ENCODE data around the gene PANK4. TPM values are rescaled to one million over a fixed set of nuclear protein-coding genes. Genes with fewer than 3 reads are reported as not detected.
A peak's percentile ranks its signal among the peaks of the same experiment; 100 is the strongest.

Gene PANK4
- total RNA-seq, 1 donor from 2014 or later: 55.2 TPM

DNA sequence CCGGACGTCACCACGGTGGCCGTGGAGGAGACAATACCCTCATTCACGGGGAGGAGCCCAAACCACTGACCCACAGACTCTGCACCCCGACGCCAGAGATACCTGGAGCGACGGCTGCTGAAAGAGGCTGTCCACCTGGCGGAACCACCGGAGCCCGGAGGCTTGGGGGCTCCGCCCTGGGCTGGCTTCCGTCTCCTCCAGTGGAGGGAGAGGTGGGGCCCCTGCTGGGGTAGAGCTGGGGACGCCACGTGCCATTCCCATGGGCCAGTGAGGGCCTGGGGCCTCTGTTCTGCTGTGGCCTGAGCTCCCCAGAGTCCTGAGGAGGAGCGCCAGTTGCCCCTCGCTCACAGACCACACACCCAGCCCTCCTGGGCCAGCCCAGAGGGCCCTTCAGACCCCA lies 36.8 kb upstream of the PANK4 start:
- intact Hi-C loops (cut with micrococcal nuclease): no loop called here
- Mint-ChIP-seq H3K27ac (no peak overlapping the region), H3K4me1 (peaks cover 10% of the 10 kb centered on the region), H3K27me3 (no peaks in the 10 kb centered on the region), H3K9me3 (no peaks in the 10 kb centered on the region), H3K4me3 (no peak overlapping the region), H3K36me3 (ENCODE audit: low read depth) (peaks cover 36% of the 10 kb centered on the region)
- no peak for DNase-seq

DNA sequence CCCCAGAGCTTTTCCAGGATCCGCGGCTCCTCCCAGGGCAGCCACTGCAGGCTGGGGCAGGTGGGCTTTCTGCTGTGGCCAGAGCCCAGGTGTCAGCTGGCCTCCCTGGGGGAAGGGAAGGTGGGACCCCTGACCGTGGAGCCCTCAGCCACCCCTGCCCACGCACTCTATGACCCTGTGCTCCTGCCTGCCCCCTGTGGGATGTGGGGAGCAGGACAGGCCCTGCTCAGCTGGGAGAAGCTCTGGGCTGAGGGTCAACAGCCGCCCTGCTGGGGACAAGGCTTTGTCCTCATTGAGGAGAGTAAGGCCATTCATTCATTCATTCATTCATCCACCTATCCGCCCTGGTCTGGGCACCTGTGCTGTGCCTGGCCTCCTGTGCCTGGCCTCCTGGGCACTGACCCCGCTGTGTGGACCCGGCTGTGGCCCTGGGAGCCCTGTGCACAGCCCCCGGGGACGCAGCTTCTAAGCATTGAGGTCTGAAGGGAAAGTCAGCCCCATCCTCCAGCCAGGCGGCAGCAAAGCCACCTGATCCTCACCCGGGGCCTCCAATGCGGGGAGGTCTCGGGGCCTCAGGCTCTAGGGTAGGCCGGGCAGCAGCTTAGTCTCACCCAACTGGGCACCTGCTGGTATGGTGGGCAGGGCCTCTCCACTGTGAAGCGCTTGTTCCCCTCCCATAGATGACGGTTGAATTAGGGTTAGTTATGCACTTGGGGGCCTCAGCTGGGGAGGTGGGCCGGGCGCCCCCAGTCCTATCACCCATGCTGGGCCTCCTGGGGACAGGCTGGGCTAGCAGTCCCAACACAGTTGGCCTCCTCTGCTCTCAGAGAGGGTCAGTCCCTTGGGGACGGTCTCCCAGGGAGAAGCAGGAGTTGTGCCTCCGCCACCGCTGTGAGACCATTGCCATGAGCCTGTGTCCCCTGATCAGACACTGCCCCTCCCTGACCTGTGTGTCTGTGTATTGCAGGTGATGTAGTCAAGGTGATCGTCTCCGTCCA lies 35.8 kb upstream of the PANK4 start:
- intact Hi-C loops (cut with micrococcal nuclease): no loop called here
- no peak for DNase-seq
- Mint-ChIP-seq H3K4me1 (peaks cover 12% of the 10 kb centered on the region), H3K36me3 (ENCODE audit: low read depth) (peaks cover 41% of the 10 kb centered on the region), H3K9me3 (no peaks in the 10 kb centered on the region), H3K27me3 (no peaks in the 10 kb centered on the region), H3K4me3 (no peak overlapping the region), H3K27ac (no peak overlapping the region)

DNA sequence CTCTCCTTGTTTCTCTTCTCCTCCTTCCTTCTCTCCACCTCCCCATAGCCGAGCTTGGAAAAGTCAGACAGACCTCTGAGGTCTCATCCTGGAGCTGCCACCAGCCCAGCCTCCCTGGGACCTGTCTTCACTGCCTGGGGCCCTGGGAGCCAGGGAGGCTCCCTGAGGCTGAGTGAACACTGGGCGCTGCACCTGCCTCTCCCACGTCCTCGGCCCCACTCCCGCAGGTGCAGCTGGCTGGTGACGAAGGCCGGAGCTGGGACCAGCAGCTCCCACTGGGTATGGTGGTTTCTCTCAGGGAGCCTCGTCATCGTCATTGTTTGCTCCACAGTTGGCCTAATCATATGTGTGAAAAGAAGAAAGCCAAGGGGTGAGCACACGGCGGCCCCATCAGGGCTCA lies 35.0 kb upstream of the PANK4 start:
- Mint-ChIP-seq H3K4me3 (peak overlapping the region; percentile 61), H3K4me1 (peaks cover 12% of the 10 kb centered on the region), H3K9me3 (no peaks in the 10 kb centered on the region), H3K27ac (peak overlapping the region; percentile 82), H3K36me3 (ENCODE audit: low read depth) (peaks cover 48% of the 10 kb centered on the region), H3K27me3 (no peaks in the 10 kb centered on the region)
- DNase-seq: no peak
- intact Hi-C loops (cut with micrococcal nuclease): no loop called here

DNA sequence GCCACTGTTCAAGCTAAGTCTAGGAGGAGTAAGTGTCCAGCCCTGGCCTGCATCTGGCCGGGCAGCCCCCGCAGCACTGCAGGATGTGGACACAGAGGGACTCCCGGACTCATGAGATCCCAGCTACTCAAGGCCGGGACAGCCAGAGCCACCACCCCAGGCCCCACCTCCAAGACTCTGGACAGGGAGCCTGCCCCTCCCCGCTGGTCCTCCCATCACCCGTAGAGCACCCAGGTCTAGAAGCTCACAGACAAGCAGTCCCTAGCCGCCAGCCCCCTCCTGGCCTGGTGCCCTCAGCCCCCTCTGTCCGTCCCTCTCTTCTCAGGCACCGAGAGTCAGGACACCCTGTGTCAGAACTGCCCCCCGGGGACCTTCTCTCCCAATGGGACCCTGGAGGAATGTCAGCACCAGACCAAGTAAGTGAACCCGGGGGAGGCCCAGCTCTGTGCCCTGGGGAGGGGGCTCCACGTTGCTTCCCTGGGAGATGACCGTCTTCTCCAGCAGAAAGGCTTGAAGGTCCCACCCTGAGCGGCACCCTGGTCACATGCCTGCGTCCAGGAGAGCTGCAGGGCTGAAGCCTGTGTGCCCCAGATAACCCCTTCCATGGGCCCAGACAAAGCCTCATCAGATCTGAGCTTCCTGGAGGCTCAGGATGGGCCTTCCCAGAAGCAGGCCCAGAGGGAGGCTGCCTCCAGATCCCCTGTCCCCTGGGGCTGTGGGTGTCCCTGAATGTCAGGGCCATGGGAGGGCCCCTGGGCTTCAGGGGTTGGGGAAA lies 34.1 kb upstream of the PANK4 start:
- Mint-ChIP-seq H3K4me1 (peaks cover 14% of the 10 kb centered on the region), H3K36me3 (ENCODE audit: low read depth) (peaks cover 53% of the 10 kb centered on the region), H3K9me3 (no peaks in the 10 kb centered on the region), H3K4me3 (no peak overlapping the region), H3K27me3 (no peaks in the 10 kb centered on the region), H3K27ac (no peak overlapping the region)
- DNase-seq: no peak
- intact Hi-C loops (cut with micrococcal nuclease): no loop called here

DNA sequence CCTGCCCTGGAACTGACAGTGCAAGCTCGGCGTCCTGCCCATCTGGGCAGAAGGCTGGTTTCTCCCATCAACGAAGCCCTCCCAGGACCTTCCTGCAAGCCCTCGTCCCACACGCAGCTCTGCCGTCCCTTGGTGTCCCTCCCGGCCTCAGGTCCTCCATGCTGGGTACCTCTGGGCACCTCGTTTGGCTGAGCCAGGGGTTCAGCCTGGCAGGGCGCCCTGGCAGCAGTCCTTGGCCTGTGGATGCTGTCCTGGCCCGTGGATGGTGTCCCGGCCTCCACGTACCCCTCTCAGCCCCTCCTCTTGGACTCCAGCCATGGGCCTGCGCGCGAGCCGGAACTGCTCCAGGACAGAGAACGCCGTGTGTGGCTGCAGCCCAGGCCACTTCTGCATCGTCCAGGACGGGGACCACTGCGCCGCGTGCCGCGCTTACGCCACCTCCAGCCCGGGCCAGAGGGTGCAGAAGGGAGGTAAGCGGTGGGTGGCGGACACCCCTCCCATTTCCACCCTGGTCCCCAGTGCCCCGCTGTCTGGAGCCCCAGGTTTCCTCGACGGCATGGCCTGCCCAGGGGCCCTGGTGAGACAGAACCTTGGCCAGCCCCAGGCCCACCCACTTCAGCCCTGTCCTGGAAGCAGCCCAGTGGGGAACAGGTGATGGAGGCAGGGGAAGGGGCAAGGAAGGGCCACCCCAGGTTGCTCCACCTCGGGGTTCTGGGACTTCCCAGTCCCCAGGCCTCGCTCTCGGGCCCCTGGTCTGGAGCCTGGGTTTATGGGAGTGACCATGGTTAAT lies 33.3 kb upstream of the PANK4 start:
- Mint-ChIP-seq H3K9me3 (no peaks in the 10 kb centered on the region), H3K4me1 (peaks cover 18% of the 10 kb centered on the region), H3K4me3 (no peak overlapping the region), H3K27me3 (no peaks in the 10 kb centered on the region), H3K36me3 (ENCODE audit: low read depth) (peaks cover 55% of the 10 kb centered on the region), H3K27ac (no peak overlapping the region)
- no peak for DNase-seq
- intact Hi-C loops (cut with micrococcal nuclease): no loop called here

DNA sequence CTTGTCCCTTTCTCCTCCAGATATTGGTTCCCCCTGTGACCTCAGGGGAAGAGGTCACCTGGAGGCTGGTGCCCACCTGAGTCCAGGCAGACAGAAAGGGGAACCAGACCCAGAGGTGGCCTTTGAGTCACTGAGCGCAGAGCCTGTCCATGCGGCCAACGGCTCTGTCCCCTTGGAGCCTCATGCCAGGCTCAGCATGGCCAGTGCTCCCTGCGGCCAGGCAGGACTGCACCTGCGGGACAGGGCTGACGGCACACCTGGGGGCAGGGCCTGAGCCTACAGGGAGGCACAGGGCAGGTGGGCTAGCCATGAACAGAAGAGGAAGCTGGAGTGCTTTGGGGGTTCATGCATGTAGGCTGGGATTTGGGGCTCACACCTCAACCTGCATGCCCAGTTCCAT lies 32.5 kb upstream of the PANK4 start:
- DNase-seq: no peak
- H3K36me3 Mint-ChIP-seq (ENCODE audit: low read depth): peaks cover 54% of the 10 kb centered on the region
- peaks cover 25% of the 10 kb centered on the region for H3K4me1 Mint-ChIP-seq
- peak overlapping the region; percentile 76 for H3K4me3 Mint-ChIP-seq
- H3K27ac Mint-ChIP-seq: peak overlapping the region; percentile 60
- no peaks in the 10 kb centered on the region for H3K27me3 Mint-ChIP-seq
- no peaks in the 10 kb centered on the region for H3K9me3 Mint-ChIP-seq
- intact Hi-C loops (cut with micrococcal nuclease): no loop called here

DNA sequence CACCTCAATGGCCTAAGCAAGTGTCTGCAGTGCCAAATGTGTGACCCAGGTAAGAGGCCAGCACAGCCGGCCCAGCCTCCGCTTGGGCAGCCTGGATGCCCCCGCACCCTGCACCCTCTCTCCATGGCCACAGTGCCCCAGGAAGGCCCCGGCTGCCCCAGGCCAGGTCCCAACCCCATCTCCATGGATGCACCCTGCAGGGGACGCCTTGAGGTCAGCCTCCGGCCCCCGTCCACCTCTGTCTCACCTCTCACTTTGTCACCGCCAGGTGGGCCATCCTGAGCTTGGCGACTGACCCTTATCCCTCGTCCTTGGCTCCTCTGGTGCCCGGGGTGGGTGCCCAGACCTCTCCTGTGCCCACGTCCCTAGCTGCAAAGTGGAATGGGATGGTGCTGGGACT lies 32.0 kb upstream of the PANK4 start:
- intact Hi-C loops (cut with micrococcal nuclease): no loop called here
- Mint-ChIP-seq H3K27ac (peak overlapping the region; percentile 98), H3K9me3 (no peaks in the 10 kb centered on the region), H3K4me3 (peak overlapping the region; percentile 99), H3K36me3 (ENCODE audit: low read depth) (peaks cover 49% of the 10 kb centered on the region), H3K27me3 (no peaks in the 10 kb centered on the region), H3K4me1 (peaks cover 28% of the 10 kb centered on the region)
- no peak for DNase-seq

DNA sequence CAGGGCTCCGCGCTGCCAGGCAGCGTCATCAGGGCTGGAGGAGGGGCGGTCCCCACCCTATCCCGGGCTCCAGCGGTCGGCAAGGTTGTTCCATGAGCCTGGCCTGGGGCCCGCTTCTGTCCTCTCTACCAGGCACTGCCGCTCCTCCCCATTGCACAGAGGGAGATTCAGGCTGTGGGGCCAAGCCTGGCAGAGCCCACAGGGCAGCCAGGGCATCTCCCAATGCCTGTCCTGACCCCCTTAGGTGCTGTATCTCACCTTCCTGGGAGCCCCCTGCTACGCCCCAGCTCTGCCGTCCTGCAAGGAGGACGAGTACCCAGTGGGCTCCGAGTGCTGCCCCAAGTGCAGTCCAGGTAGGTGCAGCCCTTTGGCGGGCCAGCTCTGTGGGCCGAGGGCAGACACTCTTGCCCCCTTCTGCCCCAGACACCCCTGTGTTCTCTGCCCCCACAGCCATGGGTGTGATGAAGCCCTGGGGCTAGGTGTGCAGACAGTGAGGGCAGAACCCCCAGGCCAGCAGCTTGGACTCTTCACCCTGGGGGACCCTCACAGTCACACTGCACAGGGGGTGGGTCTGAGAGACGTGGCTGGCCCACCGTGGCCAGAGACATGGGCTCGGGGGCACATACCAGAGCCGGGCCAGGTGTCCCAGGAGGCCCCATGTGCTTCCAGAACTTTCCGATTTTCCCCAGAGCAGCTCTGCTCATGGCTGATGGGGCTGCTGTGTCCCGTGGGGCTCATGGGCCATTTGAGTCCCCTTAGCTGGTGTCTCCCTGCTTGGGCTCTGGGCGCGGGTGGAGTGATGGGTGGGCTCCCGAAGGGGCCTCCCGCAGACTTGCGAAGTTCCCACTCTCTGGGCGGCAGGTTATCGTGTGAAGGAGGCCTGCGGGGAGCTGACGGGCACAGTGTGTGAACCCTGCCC lies 31.3 kb upstream of the PANK4 start:
- H3K27ac Mint-ChIP-seq: peak overlapping the region; percentile 98
- no peaks in the 10 kb centered on the region for H3K9me3 Mint-ChIP-seq
- H3K27me3 Mint-ChIP-seq: no peaks in the 10 kb centered on the region
- H3K36me3 Mint-ChIP-seq (ENCODE audit: low read depth): peaks cover 47% of the 10 kb centered on the region
- peaks cover 28% of the 10 kb centered on the region for H3K4me1 Mint-ChIP-seq
- H3K4me3 Mint-ChIP-seq: peak overlapping the region; percentile 99
- intact Hi-C loops (cut with micrococcal nuclease): no loop called here
- no peak for DNase-seq

DNA sequence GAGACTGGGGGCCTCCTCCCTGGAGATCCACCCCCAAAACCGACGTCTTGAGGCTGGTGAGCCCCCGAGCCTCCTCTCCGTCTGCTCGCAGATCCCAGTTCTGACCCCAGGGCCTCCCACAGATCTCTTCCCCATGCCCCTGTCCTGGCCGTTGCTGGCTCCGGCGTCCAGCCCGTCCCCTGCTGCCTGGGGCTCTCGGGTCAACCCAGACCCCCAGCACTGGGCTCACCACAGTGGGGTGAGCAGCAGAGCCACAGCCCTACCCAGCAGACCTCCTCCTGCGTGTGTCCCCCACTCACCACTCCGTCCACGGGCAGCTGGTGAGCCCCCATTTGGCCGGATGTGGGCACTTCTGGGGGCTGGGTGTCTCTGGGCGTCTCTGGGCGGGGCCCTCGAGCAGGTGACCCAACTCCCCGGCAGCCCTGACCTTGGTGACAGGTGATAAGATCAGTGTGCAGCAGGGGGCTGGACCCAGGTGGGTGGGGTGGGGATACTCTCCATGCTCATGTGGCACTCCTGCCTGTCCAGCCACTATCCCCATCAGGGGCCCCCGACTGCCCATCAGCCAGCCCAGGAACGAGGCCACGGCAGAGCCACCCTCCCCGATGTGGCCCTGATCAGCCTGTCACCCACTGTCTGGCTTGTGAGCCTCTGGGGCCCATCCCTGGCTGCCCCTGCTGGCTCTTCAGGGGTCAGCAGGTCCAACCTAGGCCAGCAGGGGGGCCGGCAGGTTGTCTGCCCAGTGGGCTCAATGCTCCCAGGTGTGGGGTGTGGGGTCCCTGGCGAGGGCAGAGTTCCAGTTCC lies 30.5 kb upstream of the PANK4 start:
- Mint-ChIP-seq H3K27ac (peak overlapping the region; percentile 98), H3K27me3 (no peaks in the 10 kb centered on the region), H3K36me3 (ENCODE audit: low read depth) (peaks cover 44% of the 10 kb centered on the region), H3K4me3 (peak overlapping the region; percentile 99), H3K9me3 (no peaks in the 10 kb centered on the region), H3K4me1 (peaks cover 28% of the 10 kb centered on the region)
- DNase-seq: peak; percentile 87
- intact Hi-C loops (cut with micrococcal nuclease): loop anchor here (1.0 kb wide), 3 partner anchors 9 to 28 kb away; no protein-coding TSS in a partner anchor

DNA sequence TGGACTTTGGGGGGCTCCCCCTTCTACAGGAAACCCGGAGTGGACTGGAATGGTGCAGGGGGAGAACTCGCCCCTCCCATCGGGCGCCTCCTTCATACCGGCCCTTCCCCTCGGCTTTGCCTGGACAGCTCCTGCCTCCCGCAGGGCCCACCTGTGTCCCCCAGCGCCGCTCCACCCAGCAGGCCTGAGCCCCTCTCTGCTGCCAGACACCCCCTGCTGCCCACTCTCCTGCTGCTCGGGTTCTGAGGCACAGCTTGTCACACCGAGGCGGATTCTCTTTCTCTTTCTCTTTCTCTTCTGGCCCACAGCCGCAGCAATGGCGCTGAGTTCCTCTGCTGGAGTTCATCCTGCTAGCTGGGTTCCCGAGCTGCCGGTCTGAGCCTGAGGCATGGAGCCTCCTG lies 29.9 kb upstream of the PANK4 start, which contains the start of gene TNFRSF14:
Gene TNFRSF14 (plus strand): TSS at position 95 of the 401 bp plus-strand sequence. CDS start 294 bp downstream, at position 389.
- peak within 1 kb of the TSS; percentile 99 for H3K4me3 Mint-ChIP-seq
- peak; percentile 94 for DNase-seq
- H3K9me3 Mint-ChIP-seq: no peaks in the 10 kb centered on the region
- H3K27me3 Mint-ChIP-seq: no peaks in the 10 kb centered on the region
- intact Hi-C loops (cut with micrococcal nuclease): loop anchor here (1.0 kb wide), 3 partner anchors 8 to 29 kb away; no protein-coding TSS in a partner anchor
- peaks cover 40% of the 10 kb centered on the region for H3K36me3 Mint-ChIP-seq (ENCODE audit: low read depth)
- peaks cover 25% of the 10 kb centered on the region for H3K4me1 Mint-ChIP-seq
- peak within 1 kb of the TSS; percentile 98 for H3K27ac Mint-ChIP-seq

DNA sequence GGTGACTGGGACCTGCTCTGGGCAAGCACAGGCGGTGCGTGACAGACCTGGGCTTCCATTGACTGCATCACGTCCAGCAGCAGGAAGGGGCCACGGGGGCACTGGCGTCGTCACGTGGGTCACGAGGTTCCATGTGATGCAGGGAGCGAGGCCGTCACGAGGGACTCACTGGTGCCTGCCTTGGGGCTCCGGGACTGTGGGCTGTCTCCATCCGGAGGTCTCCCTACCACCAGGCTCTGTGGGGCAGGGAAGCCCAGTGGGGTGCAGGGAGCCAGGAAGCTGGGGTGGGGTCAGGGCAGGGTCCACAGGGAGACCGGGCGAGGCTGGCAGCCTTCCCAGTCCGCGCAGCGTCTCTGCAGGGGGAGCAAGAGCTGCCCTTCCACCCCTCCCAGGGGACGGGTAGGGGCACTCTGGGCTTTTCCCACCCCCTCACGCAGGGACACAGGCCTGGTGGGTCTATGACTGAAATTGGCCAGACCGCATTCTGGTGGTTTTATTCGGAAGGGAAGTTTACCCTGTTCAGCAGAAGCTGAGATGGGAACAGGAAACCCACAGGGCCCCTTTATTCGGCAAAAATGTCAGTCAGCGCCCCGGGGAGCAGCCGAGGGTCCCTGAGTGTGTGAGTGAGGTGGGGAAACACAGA lies 29.4 kb upstream of the PANK4 start:
- intact Hi-C loops (cut with micrococcal nuclease): loop anchor here (1.0 kb wide), 3 partner anchors 7 to 30 kb away; no protein-coding TSS in a partner anchor

More for the DNA sequence above, 29.4 kb upstream of the PANK4 start:
- H3K4me1 Mint-ChIP-seq: peaks cover 25% of the 10 kb centered on the region
- H3K9me3 Mint-ChIP-seq: no peaks in the 10 kb centered on the region
- peaks cover 40% of the 10 kb centered on the region for H3K36me3 Mint-ChIP-seq (ENCODE audit: low read depth)
- no peaks in the 10 kb centered on the region for H3K27me3 Mint-ChIP-seq
- H3K27ac Mint-ChIP-seq: peak overlapping the region; percentile 98
- DNase-seq: peak; percentile 93
- H3K4me3 Mint-ChIP-seq: peak overlapping the region; percentile 99
